SJCRH30 (cell line): ENCODE results near the gene ACER3. TPM values are rescaled to one million over a fixed set of nuclear protein-coding genes. Genes with fewer than 3 reads are reported as not detected.

Source experiments
- DNase-seq, 2 experiments: peaks; one replicate each; pipeline ENCODE4 v3.0.0-alpha.2; 2015 to 2020
- H3K27ac ChIP-seq: fragments of 250-450 bp; sonication (Bioruptor Pico); 2 replicates; pipeline ENCODE4 v1.5.1; 2020; ENCODE audit warnings: mild to moderate bottlenecking, moderate library complexity
- H3K27me3 ChIP-seq: fragments of 250-450 bp; sonication (Bioruptor Pico); 2 replicates; pipeline ENCODE4 v1.5.1; 2020; ENCODE audit warnings: mild to moderate bottlenecking, moderate library complexity
- H3K36me3 ChIP-seq: fragments of 250-450 bp; sonication (Bioruptor Pico); 2 replicates; pipeline ENCODE4 v1.5.1; 2020; ENCODE audit warnings: mild to moderate bottlenecking, moderate library complexity
- H3K4me1 ChIP-seq: fragments of 250-450 bp; sonication (Bioruptor Pico); 2 replicates; pipeline ENCODE4 v1.5.1; 2020; ENCODE audit warnings: mild to moderate bottlenecking, moderate library complexity
- H3K4me3 ChIP-seq: fragments of 250-450 bp; sonication (Bioruptor Pico); 2 replicates; pipeline ENCODE4 v1.5.1; 2020; ENCODE audit warnings: mild to moderate bottlenecking, moderate library complexity
- H3K9me3 ChIP-seq: fragments of 250-450 bp; sonication (Bioruptor Pico); replicated peaks from 2 replicates; pipeline ENCODE4 v1.5.1; 2020; ENCODE audit warnings: mild to moderate bottlenecking, moderate library complexity
- total RNA-seq: library from RNA; depleted of rRNA; stranded (reverse); fragments of >200 nt; shearing (Covaris generic); gene quantifications from 2 replicates; pipeline ENCODE4 v1.2.3, GENCODE V29; 2014

The ACER3 gene
- total RNA-seq, 1 experiment from 2014 or later, result 22.1 TPM

DNA sequence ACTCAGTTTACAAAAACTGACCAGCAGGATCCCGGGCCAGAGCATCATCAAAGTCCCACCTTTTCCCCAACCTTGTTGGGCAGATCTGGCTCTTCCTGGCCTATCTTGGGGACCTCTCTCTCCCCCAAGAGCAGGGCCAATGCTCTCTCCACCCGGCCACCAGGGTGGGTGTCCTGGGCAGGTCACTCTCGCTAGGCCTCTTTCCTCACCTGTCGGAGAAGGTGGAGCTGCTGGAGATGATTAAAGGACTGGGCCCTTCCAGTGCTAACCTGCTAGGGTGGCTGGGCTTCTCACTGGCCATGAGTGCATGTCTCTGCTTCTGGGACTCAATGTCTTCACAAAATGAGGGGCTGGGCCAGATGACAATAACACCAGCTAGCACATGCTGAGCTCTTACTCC, 203.1 kb downstream of the ACER3 start:
- no peaks in the 10 kb centered on the region for H3K36me3 ChIP-seq
- H3K27ac ChIP-seq, result no peak overlapping the region
- no peaks in the 10 kb centered on the region for H3K4me1 ChIP-seq
- no peaks in the 10 kb centered on the region for H3K27me3 ChIP-seq
- no peak overlapping the region for H3K4me3 ChIP-seq
- no peaks in the 10 kb centered on the region for H3K9me3 ChIP-seq
- DNase-seq, result no peak

- Histone ChIP-seq H3K4me1 (no peaks in the 10 kb centered on the region), H3K27ac (no peak overlapping the region), H3K4me3 (no peak overlapping the region), H3K9me3 (no peaks in the 10 kb centered on the region), H3K36me3 (no peaks in the 10 kb centered on the region), H3K27me3 (no peaks in the 10 kb centered on the region)
- DNase-seq, result no peak
Observed at GRCh38 chr11:77064648-77065217, 204.0 kb downstream of the ACER3 start.

- peak in 1 of 2 experiments; percentile 25 for DNase-seq
Observed at GRCh38 chr11:77065878-77066228, 205.1 kb downstream of the ACER3 start.

DNA sequence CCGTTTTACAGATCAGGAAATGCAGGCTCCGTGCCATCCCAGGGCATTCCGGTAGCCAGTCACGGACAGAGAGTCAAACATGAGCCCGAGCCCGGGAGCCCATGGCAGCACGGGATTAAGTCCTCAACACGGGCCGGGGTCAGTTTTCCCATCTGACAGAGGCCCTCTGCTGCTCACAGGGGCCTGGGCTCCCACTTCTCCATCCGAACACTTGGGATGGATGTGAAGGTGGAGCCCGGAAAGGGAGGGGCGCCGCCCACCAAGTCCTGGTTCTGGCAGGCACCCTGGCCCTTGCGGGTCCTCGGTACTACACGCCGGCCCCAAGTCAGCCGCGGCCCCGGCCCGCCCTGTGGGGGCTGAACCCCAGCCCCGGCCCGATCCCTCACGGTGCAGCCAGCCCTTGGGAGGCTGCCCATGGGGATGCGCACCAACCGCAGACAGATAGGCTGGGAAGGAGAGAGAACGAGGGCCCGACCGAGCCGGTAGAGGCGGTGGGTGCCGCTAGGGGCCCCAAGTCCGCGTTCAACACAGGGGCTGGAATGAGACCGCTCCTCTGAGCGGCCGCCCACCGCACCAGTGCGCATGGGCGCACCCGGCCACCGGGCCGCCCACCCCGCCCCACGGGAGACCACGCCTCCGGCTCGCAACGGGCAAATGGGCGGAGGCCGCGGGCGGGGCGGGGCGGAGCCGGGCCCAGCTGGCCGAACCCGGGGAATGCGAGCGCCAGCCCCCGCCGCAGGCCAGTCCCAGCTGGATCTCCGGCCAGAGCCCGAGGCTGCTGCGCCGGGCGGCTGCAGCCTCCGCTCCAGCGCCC, 205.7 kb downstream of the ACER3 start, which contains the start of gene CAPN5:
CAPN5 (plus strand) TSS at position 743 of the 814 bp plus-strand sequence. CDS start 17,916 bp downstream, outside the sequence.
- peak; percentile 92 to 94 for DNase-seq
- Histone ChIP-seq H3K4me1 (no peaks in the 10 kb centered on the region), H3K36me3 (no peaks in the 10 kb centered on the region), H3K9me3 (no peaks in the 10 kb centered on the region), H3K27me3 (no peaks in the 10 kb centered on the region), H3K27ac (peak within 1 kb of the TSS; percentile 26; the same call in 1 of the 2 replicates), H3K4me3 (peak within 1 kb of the TSS; percentile 67)

More at GRCh38 chr11:77065878-77066228, 205.1 kb downstream of the ACER3 start:
- no peaks in the 10 kb centered on the region for H3K27me3 ChIP-seq
- no peaks in the 10 kb centered on the region for H3K9me3 ChIP-seq
- H3K4me1 ChIP-seq, result no peaks in the 10 kb centered on the region
- H3K36me3 ChIP-seq, result no peaks in the 10 kb centered on the region
- peak overlapping the region; percentile 67 for H3K4me3 ChIP-seq
- no peak overlapping the region; the same call in 1 of the 2 replicates for H3K27ac ChIP-seq

GRCh38 chr11:77067861-77068443, 207.2 kb downstream of the ACER3 start:
- no peak for DNase-seq
- peaks cover 5% of the 10 kb centered on the region for H3K4me1 ChIP-seq

GRCh38 chr11:77068457-77069335, 208.0 kb downstream of the ACER3 start:
- Histone ChIP-seq H3K27ac (no peak overlapping the region), H3K36me3 (no peaks in the 10 kb centered on the region), H3K4me3 (no peak overlapping the region), H3K9me3 (no peaks in the 10 kb centered on the region), H3K27me3 (no peaks in the 10 kb centered on the region), H3K4me1 (peaks cover 9% of the 10 kb centered on the region)
- no peak for DNase-seq

More at GRCh38 chr11:77067861-77068443, 207.2 kb downstream of the ACER3 start:
- no peak overlapping the region for H3K27ac ChIP-seq
- peak overlapping the region; percentile 67 for H3K4me3 ChIP-seq
- H3K36me3 ChIP-seq, result no peaks in the 10 kb centered on the region
- no peaks in the 10 kb centered on the region for H3K27me3 ChIP-seq
- no peaks in the 10 kb centered on the region for H3K9me3 ChIP-seq

DNA sequence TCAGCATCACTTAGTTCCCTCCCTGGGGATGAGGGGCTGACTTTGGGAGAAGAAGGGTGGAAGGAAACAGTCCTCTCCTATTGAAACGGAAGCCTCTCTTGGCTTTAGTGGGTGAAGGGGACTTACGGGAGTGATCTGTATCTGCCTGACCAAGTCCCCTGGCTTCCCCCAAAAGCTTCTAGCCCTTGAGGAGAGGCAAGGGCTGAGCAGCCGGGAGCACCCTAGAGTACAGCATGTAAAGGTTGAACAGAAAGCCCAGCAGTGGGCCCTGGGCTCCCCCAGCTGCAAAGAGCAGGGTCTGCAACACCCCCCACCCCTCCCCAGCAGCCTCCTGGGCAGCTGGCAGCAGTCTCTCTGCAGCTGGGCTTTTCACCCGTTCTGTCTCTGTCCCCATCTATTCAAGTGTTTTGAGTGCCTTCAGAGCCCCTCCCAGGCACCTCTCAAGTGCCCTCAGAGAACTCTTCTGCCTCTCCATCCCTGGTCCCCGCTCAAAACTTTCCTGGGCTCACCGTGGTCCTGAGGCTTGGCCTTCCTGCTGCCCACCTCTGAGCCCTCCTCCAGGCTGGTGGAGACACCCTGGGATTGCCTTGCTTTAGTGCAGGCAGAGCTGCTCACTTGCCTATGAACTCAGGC, 208.7 kb downstream of the ACER3 start:
- Histone ChIP-seq H3K9me3 (no peaks in the 10 kb centered on the region), H3K4me1 (peaks cover 17% of the 10 kb centered on the region), H3K27ac (no peak overlapping the region), H3K36me3 (no peaks in the 10 kb centered on the region), H3K4me3 (no peak overlapping the region), H3K27me3 (no peaks in the 10 kb centered on the region)
- no peak for DNase-seq

- Histone ChIP-seq H3K27me3 (no peaks in the 10 kb centered on the region), H3K4me1 (peaks cover 17% of the 10 kb centered on the region), H3K36me3 (no peaks in the 10 kb centered on the region), H3K9me3 (no peaks in the 10 kb centered on the region), H3K4me3 (no peak overlapping the region), H3K27ac (no peak overlapping the region)
- DNase-seq, result no peak
Observed at GRCh38 chr11:77069969-77070582, 209.4 kb downstream of the ACER3 start.

DNA sequence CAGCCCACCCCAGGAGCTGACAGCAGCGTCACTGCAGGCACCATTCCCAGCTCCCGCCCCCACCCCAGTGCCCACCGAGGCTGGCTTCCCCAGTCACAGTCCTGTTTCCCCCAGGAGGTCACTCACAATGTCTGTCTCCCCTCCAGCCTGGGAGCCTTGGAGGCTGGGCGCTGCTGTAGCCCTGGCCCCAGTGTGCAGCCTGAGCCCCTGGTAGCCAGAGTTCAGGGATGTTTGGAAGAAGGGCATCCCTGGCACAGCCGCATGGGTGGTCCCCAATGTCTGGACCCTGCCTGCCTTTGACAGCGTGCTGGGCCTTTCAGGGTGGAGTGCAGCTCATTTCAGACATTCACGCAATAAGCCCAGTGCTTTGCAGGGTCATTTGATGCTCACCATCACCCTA, 210.4 kb downstream of the ACER3 start:
- Histone ChIP-seq H3K27ac (no peak overlapping the region), H3K4me1 (peaks cover 17% of the 10 kb centered on the region), H3K36me3 (no peaks in the 10 kb centered on the region), H3K9me3 (no peaks in the 10 kb centered on the region), H3K27me3 (no peaks in the 10 kb centered on the region), H3K4me3 (no peak overlapping the region)
- no peak for DNase-seq

DNA sequence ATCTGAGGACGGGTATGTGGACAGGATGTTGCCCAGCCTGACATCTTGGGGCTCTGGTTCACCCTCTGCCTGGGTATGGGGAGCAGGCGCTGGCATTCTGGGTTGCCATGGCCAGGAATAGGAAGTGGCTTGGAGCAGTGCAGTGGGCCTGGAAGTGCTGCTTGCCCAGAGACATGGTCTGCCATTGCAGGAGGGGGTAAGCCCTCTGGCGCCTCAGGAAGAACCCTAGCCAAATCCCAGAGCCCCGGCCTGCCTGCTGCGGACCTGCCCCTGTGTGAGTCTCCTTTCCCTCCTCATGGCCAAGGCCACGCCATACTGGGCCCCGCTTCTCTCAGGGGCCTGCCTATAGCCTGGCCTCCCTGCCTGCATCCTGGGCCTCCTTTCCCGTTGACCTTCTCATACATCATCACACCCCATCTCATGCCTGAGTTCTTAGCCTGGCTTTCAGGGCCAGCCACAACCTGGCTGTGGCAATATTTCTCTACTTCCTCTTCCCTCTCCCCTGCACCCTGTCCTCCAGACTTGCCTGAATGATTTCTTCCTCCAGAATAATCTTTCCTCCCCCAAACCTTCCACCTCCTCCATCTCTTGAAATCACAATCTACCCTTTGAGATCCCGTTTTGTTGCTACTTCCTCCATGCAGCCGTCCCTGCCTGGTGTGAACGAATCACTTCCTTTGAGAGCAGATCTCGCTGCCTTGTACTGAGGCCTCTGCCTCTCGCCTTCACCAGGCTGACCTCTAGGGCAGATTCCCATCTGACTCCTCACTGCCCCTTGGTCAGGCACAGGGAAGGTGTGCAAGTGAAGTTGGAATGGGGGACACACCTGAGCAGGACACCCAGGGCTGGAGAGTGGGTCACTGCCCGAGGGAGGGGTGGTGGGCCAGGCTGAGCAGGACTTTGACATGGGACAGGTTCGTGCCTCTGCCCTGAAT, 211.2 kb downstream of the ACER3 start:
- H3K27ac ChIP-seq, result no peak overlapping the region; the same call in 1 of the 2 replicates
- H3K9me3 ChIP-seq, result no peaks in the 10 kb centered on the region
- no peaks in the 10 kb centered on the region for H3K27me3 ChIP-seq
- no peak for DNase-seq
- no peaks in the 10 kb centered on the region for H3K36me3 ChIP-seq
- H3K4me1 ChIP-seq, result peaks cover 17% of the 10 kb centered on the region
- no peak overlapping the region for H3K4me3 ChIP-seq

GRCh38 chr11:77072851-77073327, 212.2 kb downstream of the ACER3 start:
- DNase-seq, result no peak
- H3K9me3 ChIP-seq, result no peaks in the 10 kb centered on the region; the same call in 1 of the 2 replicates
- peaks cover 17% of the 10 kb centered on the region for H3K4me1 ChIP-seq
- no peak overlapping the region; the same call in 1 of the 2 replicates for H3K4me3 ChIP-seq
- H3K27ac ChIP-seq, result peak overlapping the region; percentile 92
- no peaks in the 10 kb centered on the region for H3K27me3 ChIP-seq
- no peaks in the 10 kb centered on the region for H3K36me3 ChIP-seq

- Histone ChIP-seq H3K27ac (peak overlapping the region; percentile 92), H3K4me1 (peaks cover 17% of the 10 kb centered on the region), H3K4me3 (peak overlapping the region; percentile 28), H3K9me3 (no peaks in the 10 kb centered on the region; the same call in 1 of the 2 replicates), H3K27me3 (no peaks in the 10 kb centered on the region), H3K36me3 (no peaks in the 10 kb centered on the region)
- peak; percentile 95 to 96 for DNase-seq
Observed at GRCh38 chr11:77073328-77074001, 212.7 kb downstream of the ACER3 start.
